NCI-H146 treated with DMSO at 0.1 percent for 48 hours (cell line): Measurements from ENCODE around the gene ATP8A2.

Source experiments
- DNase-seq: peaks from one replicate; lab custom pipeline; 2025; ENCODE audit not compliant: unreplicated experiment; lab: John Stamatoyannopoulos, UW

The ATP8A2 gene

GRCh38 chr13:25608181-25608580 is 236.4 kb downstream of the ATP8A2 start:
- peak; percentile 3 for DNase-seq

GRCh38 chr13:25616674-25617073 is 244.9 kb downstream of the ATP8A2 start:
- no peak for DNase-seq

- no peak for DNase-seq
Observed at GRCh38 chr13:25619897-25620296, 248.1 kb downstream of the ATP8A2 start.

GRCh38 chr13:25625414-25625813 is 253.6 kb downstream of the ATP8A2 start:
- no peak for DNase-seq

- DNase-seq = no peak
Observed at GRCh38 chr13:25630329-25630900, 258.6 kb downstream of the ATP8A2 start.

- no peak for DNase-seq
Observed at GRCh38 chr13:25632166-25632888, 260.6 kb downstream of the ATP8A2 start.

GRCh38 chr13:25633093-25633492 is 261.3 kb downstream of the ATP8A2 start:
- DNase-seq = no peak

- no peak for DNase-seq
Observed at GRCh38 chr13:25645681-25646080, 273.9 kb downstream of the ATP8A2 start.

GRCh38 chr13:25649001-25649633 is 277.3 kb downstream of the ATP8A2 start:
- DNase-seq = no peak

- DNase-seq = no peak
Observed at GRCh38 chr13:25652764-25653163, 281.0 kb downstream of the ATP8A2 start.

- DNase-seq = no peak
Observed at GRCh38 chr13:25654322-25654721, 282.5 kb downstream of the ATP8A2 start.

GRCh38 chr13:25657157-25657556 is 285.4 kb downstream of the ATP8A2 start:
- no peak for DNase-seq

GRCh38 chr13:25659091-25659795 is 287.5 kb downstream of the ATP8A2 start:
- peak; percentile 32 for DNase-seq

- DNase-seq = no peak
Observed at GRCh38 chr13:25660996-25661395, 289.2 kb downstream of the ATP8A2 start.

GRCh38 chr13:25662516-25662915 is 290.7 kb downstream of the ATP8A2 start:
- no peak for DNase-seq

- no peak for DNase-seq
Observed at GRCh38 chr13:25668345-25668744, 296.6 kb downstream of the ATP8A2 start.

GRCh38 chr13:25673711-25674110 is 301.9 kb downstream of the ATP8A2 start:
- DNase-seq = no peak

GRCh38 chr13:25674371-25674770 is 302.6 kb downstream of the ATP8A2 start:
- no peak for DNase-seq

GRCh38 chr13:25675060-25675459 is 303.3 kb downstream of the ATP8A2 start:
- DNase-seq = no peak

GRCh38 chr13:25677956-25678355 is 306.2 kb downstream of the ATP8A2 start:
- no peak for DNase-seq

GRCh38 chr13:25678398-25678797 is 306.6 kb downstream of the ATP8A2 start:
- no peak for DNase-seq

GRCh38 chr13:25679159-25679558 is 307.4 kb downstream of the ATP8A2 start:
- DNase-seq = no peak
